GM12878 (cell line): ENCODE measurements around the gene PPP2R3C. TPM values are rescaled to one million over a fixed set of nuclear protein-coding genes. Genes with fewer than 3 reads are reported as not detected.

Source experiments
- ATAC-seq: fragments of 200-7000 bp; cut with Tn5 transposase; 3 replicates; pipeline ENCODE4 v1.9.1; 2020; ENCODE audit warnings: mild to moderate bottlenecking, moderate library complexity
- BruUV-seq: library from RNA; stranded (reverse); fragments of 400-500 nt; replicated peaks from 2 replicates; lab custom pipeline; 2021; lab: Mats Ljungman, UMichigan
- CTCF ChIA-PET: fragments of 300-600 bp; sonication (Branson Sonifier 250); formaldehyde crosslinking; extraction: SDS; loops from one replicate; lab custom pipeline; 2021; ENCODE audit warnings: inconsistent platforms; lab: Yijun Ruan, JAX
- POLR2A ChIA-PET: fragments of 350-600 bp; formaldehyde crosslinking; extraction: SDS; loops from one replicate; lab custom pipeline; 2021; ENCODE audit warnings: inconsistent platforms; lab: Charles Lee
- RAD21 ChIA-PET: fragments of 300-600 bp; sonication (Branson Sonifier 250); formaldehyde crosslinking; loops from one replicate; lab custom pipeline; 2023; ENCODE audit warnings: antibody characterized with exemption; ENCODE audit not compliant: unreplicated experiment; lab: Charles Lee
- SMC1A ChIA-PET: fragments of 300-600 bp; sonication (Branson Sonifier 250); formaldehyde crosslinking; loops from one replicate; lab custom pipeline; 2023; ENCODE audit not compliant: unreplicated experiment, uncharacterized antibody; lab: Charles Lee
- DNase-seq: peaks from one replicate; pipeline ENCODE4 v3.0.0-alpha.2; 2011; ENCODE audit warnings: low read depth, low spot score
- FAIRE-seq: peaks from 3 replicates; lab custom pipeline; 2011; peaks lifted over from hg19 to GRCh38; lab: Jason Lieb, UNC
- H2AFZ ChIP-seq: 2 replicates; pipeline ENCODE4 v1.6.0; 2011; ENCODE audit warnings: low read depth, low read length, control low read depth; ENCODE audit not compliant: control insufficient read depth
- H3K27ac ChIP-seq: 2 replicates; pipeline ENCODE4 v1.5.1; 2011; ENCODE audit warnings: control low read depth; ENCODE audit not compliant: control insufficient read depth, insufficient read depth
- H3K27me3 ChIP-seq, 2 experiments: replicated peaks in 1 of 2; 2 replicates each; pipeline versions ENCODE4 v1.6.0 to v1.6.1; 2011; ENCODE audit warnings: low read length in 1 of 2; ENCODE audit not compliant: control insufficient read depth in 2 of 2, insufficient read depth in 2 of 2
- H3K36me3 ChIP-seq, 2 experiments: 2 replicates each; pipeline ENCODE4 v1.5.1; 2011; ENCODE audit warnings: low read length in 1 of 2; ENCODE audit not compliant: control insufficient read depth in 2 of 2, insufficient read depth in 2 of 2
- H3K4me1 ChIP-seq: 2 replicates; pipeline ENCODE4 v1.6.1; 2011; ENCODE audit warnings: mild to moderate bottlenecking, low read length, moderate library complexity, mixed read lengths; ENCODE audit not compliant: control insufficient read depth, insufficient read depth
- H3K4me2 ChIP-seq: 2 replicates; pipeline ENCODE4 v1.6.0; 2011; ENCODE audit warnings: control low read depth; ENCODE audit not compliant: control insufficient read depth, insufficient read depth
- H3K4me3 ChIP-seq: fragments of 200-600 bp; sonication (generic); 2 replicates; pipeline ENCODE4 v1.5.1; 2016
- H3K79me2 ChIP-seq: 2 replicates; pipeline ENCODE4 v1.6.0; 2011; ENCODE audit warnings: low read length; ENCODE audit not compliant: control insufficient read depth, insufficient read depth
- H3K9ac ChIP-seq: 2 replicates; pipeline ENCODE4 v1.8.0; 2011; ENCODE audit warnings: low read length, control low read depth, mixed read lengths; ENCODE audit not compliant: control insufficient read depth, insufficient read depth
- H3K9me3 ChIP-seq: replicated peaks from 3 replicates; pipeline ENCODE4 v1.5.1; 2011; ENCODE audit warnings: mild to moderate bottlenecking, low read length; ENCODE audit not compliant: control insufficient read depth, insufficient read depth
- H4K20me1 ChIP-seq: 2 replicates; pipeline ENCODE4 v1.6.0; 2011; ENCODE audit not compliant: control insufficient read depth, insufficient read depth
- ASH2L ChIP-seq: fragments of 300-600, 200-600 bp; sonication (generic); IDR thresholded peaks from 2 replicates; pipeline ENCODE4 v1.6.1; 2017; ENCODE audit warnings: low read depth, mild to moderate bottlenecking, borderline replicate concordance
- BCL3 ChIP-seq: IDR thresholded peaks from 2 replicates; pipeline ENCODE4 v1.6.1; 2011; ENCODE audit warnings: borderline replicate concordance, low read depth, mild to moderate bottlenecking, moderate library complexity, low read length; ENCODE audit not compliant: insufficient read depth, poor library complexity, severe bottlenecking
- EGR1 ChIP-seq, 2 experiments: IDR thresholded peaks; 1 replicate in 1 of 2; 2 replicates in 1 of 2; pipeline ENCODE4 v1.6.1; 2011 to 2012; ENCODE audit warnings: low read depth in 2 of 2, low read length in 2 of 2, borderline replicate concordance in 1 of 2, mild to moderate bottlenecking in 1 of 2, moderate library complexity in 1 of 2
- HSF1 ChIP-seq: fragments of 150-350 bp; IDR thresholded peaks from 2 replicates; pipeline ENCODE4 v1.6.1; 2014; ENCODE audit warnings: mild to moderate bottlenecking, low read depth, low read length
- NBN ChIP-seq: fragments of 450-650 bp; IDR thresholded peaks from 2 replicates; pipeline ENCODE4 v1.6.1; 2016
- NRF1 ChIP-seq: conservative IDR thresholded peaks from 2 replicates; pipeline ENCODE4 v1.6.1; 2011; ENCODE audit warnings: mild to moderate bottlenecking, low read depth, low read length, improper control_type of control experiment
- PML ChIP-seq: IDR thresholded peaks from 2 replicates; pipeline ENCODE4 v1.6.1; 2012; ENCODE audit warnings: low read length, inconsistent platforms
- RCOR1 ChIP-seq: conservative IDR thresholded peaks from 2 replicates; pipeline ENCODE4 v1.6.1; 2012; ENCODE audit warnings: low read depth, low read length, improper control_type of control experiment
- SMARCA5 ChIP-seq: fragments of 450-650 bp; IDR thresholded peaks from 2 replicates; pipeline ENCODE4 v1.6.1; 2017; ENCODE audit warnings: mild to moderate bottlenecking
- STAT3 ChIP-seq: IDR thresholded peaks from 2 replicates; pipeline ENCODE4 v1.6.1; 2011; ENCODE audit warnings: low read depth, low read length, improper control_type of control experiment
- SUPT20H ChIP-seq: IDR thresholded peaks from 2 replicates; pipeline ENCODE4 v1.6.1; 2011; ENCODE audit warnings: low read depth, mild to moderate bottlenecking, low read length, moderate library complexity, borderline replicate concordance; ENCODE audit not compliant: control insufficient read depth
- ZSCAN29 ChIP-seq: fragments of 450-650 bp; IDR thresholded peaks from 2 replicates; pipeline ENCODE4 v1.6.1; 2017; ENCODE audit warnings: mild to moderate bottlenecking, moderate library complexity
- WGBS: methylation state at CpG from one replicate; pipeline ENCODE4 v1.1.6; 2016; ENCODE audit warnings: low lambda C conversion rate; ENCODE audit not compliant: insufficient replicate concordance, insufficient coverage; ENCODE audit errors: missing lambda C conversion rate; 5-methylcytosine and 5-hydroxymethylcytosine counted together
- in situ Hi-C: fragments of 300-500 bp; cut with MboI; formaldehyde crosslinking; loops from 9 replicates; pipeline ENCODE4 v1.14.3; 2018; ENCODE audit warnings: mixed read lengths
- intact Hi-C: fragments of 100-400 bp; cut with micrococcal nuclease; formaldehyde crosslinking; loops from one replicate; pipeline ENCODE4 v1.14.2; 2022; ENCODE audit not compliant: unreplicated experiment
- polyA plus RNA-seq, 11 experiments: library from polyadenylated mRNA; depleted of rRNA in 4 of 11; unstranded in 6 of 11; stranded (reverse) in 5 of 11; fragments of >200 nt; fragmentation: Nextera tagmentation in 4 of 11; fragmentation: Illumina TruSeq in 1 of 11; extraction: Ambion mirVana in 4 of 11; extraction: Trizol in 1 of 11; gene quantifications; 1 replicate in 1 of 11; 2 replicates in 10 of 11; pipeline versions ENCODE4 v1.2.1 to v1.2.3, GENCODE V29; 2011 to 2016; ENCODE audit warnings: inconsistent platforms in 2 of 11, missing spikeins in 2 of 11, low read depth in 1 of 11
- total RNA-seq, 4 experiments: library from RNA; depleted of rRNA in 3 of 4; stranded (reverse); fragments of >200 nt in 3 of 4; fragmentation: Illumina TruSeq in 1 of 4; extraction: Trizol in 1 of 4; gene quantifications; 2 replicates each; pipeline versions ENCODE4 v1.2.1 to v1.2.3, GENCODE V29; 2013 to 2021

Gene PPP2R3C
- total and polyA plus RNA-seq, 10 of the 15 experiments (the other 5 are each of a cell fraction or from before 2014, with no cell fraction given) = 27.6 to 80.5 (median 42.9) TPM

- no TSS peak for BruUV-seq
- H3K9ac ChIP-seq = no peak overlapping the region
- no peaks in the 10 kb centered on the region for H3K9me3 ChIP-seq
- in situ Hi-C loops = no loop called here
- H3K4me1 ChIP-seq = no peaks in the 10 kb centered on the region
- ChIA-PET SMC1A (no interaction called here), POLR2A (no interaction called here), CTCF (no interaction called here), RAD21 (no interaction called here)
- no peak overlapping the region for H3K4me3 ChIP-seq
- ATAC-seq (no peak), FAIRE-seq (no peak), DNase-seq (no peak)
- intact Hi-C loops = no loop called here
- WGBS = 100% methylated on average over 1 of the region's 1 CpG
- TF ChIP-seq NBN (no peak), ASH2L (no peak), SUPT20H (no peak)
- H3K4me2 ChIP-seq = no peak overlapping the region
- no peaks in the 10 kb centered on the region for H3K27me3 ChIP-seq
- no peak overlapping the region for H2AFZ ChIP-seq
- H3K79me2 ChIP-seq = no peaks in the 10 kb centered on the region
- H4K20me1 ChIP-seq = no peaks in the 10 kb centered on the region
- H3K36me3 ChIP-seq = peaks cover 0 to 4% of the 10 kb centered on the region in 2 experiments; a peak in 1 of 4 replicates
- no peak overlapping the region for H3K27ac ChIP-seq
Observed at GRCh38 chr14:35079742-35080141, 42.0 kb downstream of the PPP2R3C start.

GRCh38 chr14:35078082-35078481 is 43.7 kb downstream of the PPP2R3C start:
- RAD21 ChIA-PET = no interaction called here
- CTCF ChIA-PET = interaction anchor here (0.9 kb wide), 1 partner anchor 14 kb away, joined by 5 read pairs; no protein-coding TSS in a partner anchor
- DNase-seq = no peak
- ATAC-seq = no peak
- Histone ChIP-seq H3K9ac (no peak overlapping the region), H3K27ac (no peak overlapping the region), H3K27me3 (no peaks in the 10 kb centered on the region), H3K9me3 (no peaks in the 10 kb centered on the region), H3K36me3 (no peaks in the 10 kb centered on the region; a peak in 1 of 4 replicates), H2AFZ (no peak overlapping the region), H3K4me1 (no peaks in the 10 kb centered on the region), H3K4me3 (no peak overlapping the region), H3K4me2 (no peak overlapping the region), H3K79me2 (no peaks in the 10 kb centered on the region), H4K20me1 (no peaks in the 10 kb centered on the region)
- SMC1A ChIA-PET = interaction anchor here (0.6 to 1.8 kb wide), 4 partner anchors 12 to 1331 kb away, joined by 3 to 5 read pairs (median 4); no protein-coding TSS in a partner anchor
- in situ Hi-C loops (no loop called here), intact Hi-C loops (no loop called here)
- 100% methylated on average over 2 of the region's 2 CpGs for WGBS
- BruUV-seq = no TSS peak
- POLR2A ChIA-PET = no interaction called here
- FAIRE-seq = no peak
- TF ChIP-seq PML (no peak), HSF1 (no peak), ZSCAN29 (no peak), EGR1 (IDR thresholded peaks at IDR 0.05; ENCODE audit: borderline replicate concordance in 1 of 2, low read depth in 2 of 2, low read length in 2 of 2) (no peak), NRF1 (no peak), BCL3 (no peak), SMARCA5 (no peak), STAT3 (no peak), RCOR1 (no peak)
